Endodermal cell (in vitro differentiated cells): ENCODE results near the gene TFB2M. TPM values are rescaled to one million over a fixed set of nuclear protein-coding genes. Genes with fewer than 3 reads are reported as not detected.
"Not testable (repeated sequence)": the region's sequence is repeated elsewhere in the genome, so short reads cannot be mapped to it uniquely, and the experiment has no call there.

Experiments
- DNase-seq: peaks from one replicate; pipeline ENCODE4 v3.0.0-alpha.2; 2017
- H3K27ac ChIP-seq: 2 replicates; pipeline ENCODE4 v1.5.1; 2013; ENCODE audit warnings: mild to moderate bottlenecking, low read depth, low read length, moderate library complexity
- H3K27me3 ChIP-seq: 2 replicates; pipeline ENCODE4 v1.6.1; 2013; ENCODE audit warnings: mild to moderate bottlenecking, low read length, moderate library complexity; ENCODE audit not compliant: insufficient read depth, control insufficient read depth, poor library complexity, severe bottlenecking
- H3K36me3 ChIP-seq: 2 replicates; pipeline ENCODE4 v1.7.0; 2013; ENCODE audit warnings: mild to moderate bottlenecking, low read length, moderate library complexity; ENCODE audit not compliant: control insufficient read depth, insufficient read depth
- H3K4me1 ChIP-seq: one replicate; pipeline ENCODE4 v1.7.0; 2013; ENCODE audit warnings: low read length; ENCODE audit not compliant: control insufficient read depth, insufficient read depth
- H3K4me3 ChIP-seq: 2 replicates; pipeline ENCODE4 v1.5.1; 2013; ENCODE audit warnings: mild to moderate bottlenecking, low read length, moderate library complexity
- H3K9ac ChIP-seq: 2 replicates; pipeline ENCODE4 v1.6.1; 2013; ENCODE audit warnings: mild to moderate bottlenecking, low read length, moderate library complexity; ENCODE audit not compliant: poor library complexity, severe bottlenecking; ENCODE audit errors: extremely low read depth
- H3K9me3 ChIP-seq: 2 replicates; pipeline ENCODE4 v1.6.1; 2013; ENCODE audit warnings: mild to moderate bottlenecking, low read length, moderate library complexity; ENCODE audit not compliant: control insufficient read depth
- H3K27ac Mint-ChIP-seq: 2 replicates; pipeline ENCODE4 v1.8.0; 2020; ENCODE audit warnings: mixed read lengths
- H3K27me3 Mint-ChIP-seq: 2 replicates; pipeline ENCODE4 v1.8.0; 2021; ENCODE audit warnings: mild to moderate bottlenecking, mixed read lengths; ENCODE audit not compliant: insufficient read depth
- H3K36me3 Mint-ChIP-seq: 2 replicates; pipeline ENCODE4 v1.8.0; 2020; ENCODE audit warnings: low read depth, mixed read lengths
- H3K4me1 Mint-ChIP-seq: 2 replicates; pipeline ENCODE4 v1.8.0; 2020; ENCODE audit warnings: mixed read lengths
- H3K4me3 Mint-ChIP-seq: 2 replicates; pipeline ENCODE4 v1.8.0; 2020; ENCODE audit warnings: mild to moderate bottlenecking, moderate library complexity, mixed read lengths
- H3K9me3 Mint-ChIP-seq: 2 replicates; pipeline ENCODE4 v1.8.0; 2020; ENCODE audit warnings: mild to moderate bottlenecking, mixed read lengths
- WGBS, 2 experiments: methylation state at CpG; one replicate each; pipeline versions ENCODE4 v1.1.5 to v1.1.7; 2013; ENCODE audit warnings: missing lambda C conversion rate in 2 of 2, mixed read lengths in 1 of 2; ENCODE audit not compliant: insufficient coverage in 1 of 2, insufficient read length in 1 of 2; 5-methylcytosine and 5-hydroxymethylcytosine counted together
- total RNA-seq, 2 donors: library from RNA; stranded (reverse); fragmentation: NEBNext Ultra II Directional in 1 of 2; extraction: Animal tissue kit (Norgen Biotek cat#: 25700) in 1 of 2; gene quantifications; 2 replicates in 1 of 2; 3 replicates in 1 of 2; pipeline ENCODE4 v1.2.1, GENCODE V29; 2021
- TF ChIP-seq, protein P1 (sequence below): fragments of 200-600 bp; sonication (generic); conservative IDR thresholded peaks from 2 replicates; pipeline ENCODE4 v1.5.0; 2021; ENCODE audit warnings: antibody characterized with exemption, mild to moderate bottlenecking

The TFB2M gene
- total RNA-seq, 2 donors from 2014 or later, result 13.2 to 13.7 TPM

- H3K36me3 Mint-ChIP-seq, result peaks cover 9% of the 10 kb centered on the region
- peaks cover 2% of the 10 kb centered on the region for H3K9me3 Mint-ChIP-seq
- Histone ChIP-seq H3K27me3 (no peaks in the 10 kb centered on the region), H3K9me3 (no peaks in the 10 kb centered on the region), H3K4me3 (no peak overlapping the region), H3K36me3 (no peaks in the 10 kb centered on the region), H3K4me1 (no peaks in the 10 kb centered on the region), H3K27ac (no peak overlapping the region), H3K9ac (no peak overlapping the region)
- no peak overlapping the region for H3K27ac Mint-ChIP-seq
- 95 to 100% methylated on average over 3 to 4 of the region's 4 CpGs for WGBS, 2 experiments
- TF ChIP-seq, protein P1, sequence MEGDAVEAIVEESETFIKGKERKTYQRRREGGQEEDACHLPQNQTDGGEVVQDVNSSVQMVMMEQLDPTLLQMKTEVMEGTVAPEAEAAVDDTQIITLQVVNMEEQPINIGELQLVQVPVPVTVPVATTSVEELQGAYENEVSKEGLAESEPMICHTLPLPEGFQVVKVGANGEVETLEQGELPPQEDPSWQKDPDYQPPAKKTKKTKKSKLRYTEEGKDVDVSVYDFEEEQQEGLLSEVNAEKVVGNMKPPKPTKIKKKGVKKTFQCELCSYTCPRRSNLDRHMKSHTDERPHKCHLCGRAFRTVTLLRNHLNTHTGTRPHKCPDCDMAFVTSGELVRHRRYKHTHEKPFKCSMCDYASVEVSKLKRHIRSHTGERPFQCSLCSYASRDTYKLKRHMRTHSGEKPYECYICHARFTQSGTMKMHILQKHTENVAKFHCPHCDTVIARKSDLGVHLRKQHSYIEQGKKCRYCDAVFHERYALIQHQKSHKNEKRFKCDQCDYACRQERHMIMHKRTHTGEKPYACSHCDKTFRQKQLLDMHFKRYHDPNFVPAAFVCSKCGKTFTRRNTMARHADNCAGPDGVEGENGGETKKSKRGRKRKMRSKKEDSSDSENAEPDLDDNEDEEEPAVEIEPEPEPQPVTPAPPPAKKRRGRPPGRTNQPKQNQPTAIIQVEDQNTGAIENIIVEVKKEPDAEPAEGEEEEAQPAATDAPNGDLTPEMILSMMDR, result no peak
- no peaks in the 10 kb centered on the region for H3K4me1 Mint-ChIP-seq
- H3K27me3 Mint-ChIP-seq, result no peaks in the 10 kb centered on the region
- H3K4me3 Mint-ChIP-seq, result no peak overlapping the region
- no peak for DNase-seq
These were observed 43.6 kb upstream of the TFB2M start for GRCh38 chr1:246609632-246610031.

DNA sequence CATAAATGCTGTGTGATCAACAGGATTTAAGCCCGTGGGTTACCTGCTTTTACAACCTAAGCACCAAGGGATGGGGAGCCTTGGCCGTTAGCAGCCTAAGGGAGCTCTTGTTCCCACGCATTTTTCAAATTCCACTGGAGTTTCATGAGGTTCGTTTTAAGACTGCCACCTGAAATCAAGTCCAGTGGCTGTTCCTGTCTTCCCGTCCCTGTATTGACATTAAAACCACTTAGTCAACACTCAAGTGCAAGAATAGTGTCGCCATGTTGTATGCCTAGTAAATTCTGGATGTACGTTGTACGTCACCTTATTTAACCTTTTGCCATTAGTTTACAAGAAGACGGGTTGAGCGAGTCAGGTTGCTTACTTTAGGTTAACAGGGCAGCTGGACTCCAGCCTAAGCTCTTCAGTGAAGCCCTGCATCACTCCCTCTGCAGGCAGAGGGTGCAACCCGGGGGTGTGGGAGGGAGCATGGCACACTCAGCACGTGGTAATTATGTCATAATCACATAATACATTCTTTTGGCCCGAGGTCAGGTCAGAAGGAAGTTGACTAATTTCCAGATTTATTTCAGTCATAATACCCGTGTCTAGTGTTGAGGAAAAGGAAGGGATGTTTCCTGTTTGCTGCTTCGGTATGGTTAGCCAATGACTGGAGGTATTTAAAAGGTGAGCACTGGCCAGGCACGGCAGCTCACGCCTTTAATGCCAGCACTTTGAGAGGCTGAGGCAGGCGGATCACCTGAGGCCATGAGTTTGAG is 42.7 kb upstream of the TFB2M start:
- Mint-ChIP-seq H3K27ac (peak overlapping the region; percentile 66), H3K4me3 (no peak overlapping the region), H3K36me3 (peaks cover 11% of the 10 kb centered on the region), H3K9me3 (peaks cover 2% of the 10 kb centered on the region), H3K27me3 (no peaks in the 10 kb centered on the region), H3K4me1 (no peaks in the 10 kb centered on the region)
- DNase-seq, result peak; percentile 59
- Histone ChIP-seq H3K4me1 (no peaks in the 10 kb centered on the region), H3K9me3 (no peaks in the 10 kb centered on the region), H3K36me3 (no peaks in the 10 kb centered on the region), H3K9ac (no peak overlapping the region), H3K4me3 (no peak overlapping the region), H3K27me3 (no peaks in the 10 kb centered on the region), H3K27ac (no peak overlapping the region)
- TF ChIP-seq, protein P1, result no peak
- WGBS, 2 experiments, result 88% methylated on average over 15 to 18 of the region's 18 CpGs

- no peak for DNase-seq
- WGBS, 2 experiments, result 93% methylated on average over 16 to 19 of the region's 19 CpGs
- H3K36me3 Mint-ChIP-seq, result peaks cover 18% of the 10 kb centered on the region
- H3K9me3 Mint-ChIP-seq, result peaks cover 2% of the 10 kb centered on the region
- H3K4me3 Mint-ChIP-seq, result no peak overlapping the region
- H3K27ac Mint-ChIP-seq, result no peak overlapping the region
- no peak overlapping the region for H3K27ac ChIP-seq
- no peaks in the 10 kb centered on the region for H3K36me3 ChIP-seq
- H3K27me3 ChIP-seq, result no peaks in the 10 kb centered on the region
- H3K4me1 ChIP-seq, result no peaks in the 10 kb centered on the region
- no peaks in the 10 kb centered on the region for H3K9me3 ChIP-seq
- H3K9ac ChIP-seq, result no peak overlapping the region
- TF ChIP-seq, protein P1, result no peak
- no peak overlapping the region for H3K4me3 ChIP-seq
- H3K4me1 Mint-ChIP-seq, result no peaks in the 10 kb centered on the region
- H3K27me3 Mint-ChIP-seq, result no peaks in the 10 kb centered on the region
These were observed 41.4 kb upstream of the TFB2M start for GRCh38 chr1:246607462-246607861.

DNA sequence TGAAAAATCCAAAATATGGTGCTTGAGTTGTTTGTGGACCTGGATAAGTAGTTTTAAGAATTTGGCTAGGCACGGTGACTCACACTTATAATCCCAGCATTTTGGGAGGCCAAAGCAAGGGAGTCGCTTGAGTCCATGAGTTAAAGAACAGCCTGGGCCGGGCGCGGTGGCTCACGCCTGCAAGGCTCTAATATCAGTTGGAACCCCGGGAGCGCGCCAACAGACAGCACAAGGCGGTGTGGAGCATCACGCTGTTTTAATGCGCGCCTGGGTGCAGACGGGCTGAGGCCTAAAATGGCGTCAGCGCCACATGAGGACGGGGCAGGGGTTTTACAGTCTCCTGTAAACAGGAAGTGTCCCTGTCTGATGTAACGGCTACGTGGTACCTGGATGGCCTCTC is 39.2 kb upstream of the TFB2M start:
- H3K27ac ChIP-seq, H3K4me1 Mint-ChIP-seq, H3K9ac ChIP-seq, H3K27me3 Mint-ChIP-seq, DNase-seq, H3K4me3 Mint-ChIP-seq, H3K4me3 ChIP-seq, H3K9me3 Mint-ChIP-seq, H3K9me3 ChIP-seq, H3K36me3 ChIP-seq, H3K27me3 ChIP-seq, H3K27ac Mint-ChIP-seq, H3K4me1 ChIP-seq: not testable (repeated sequence)
- WGBS, 2 experiments, result 94 to 96% methylated on average over 16 to 19 of the region's 19 CpGs
- H3K36me3 Mint-ChIP-seq, result peaks cover 19% of the 10 kb centered on the region
